Measurements from ENCODE around the gene NEURL4. TPM values are rescaled to one million over a fixed set of nuclear protein-coding genes. Genes with fewer than 3 reads are reported as not detected.
A peak's percentile ranks its signal among the peaks of the same experiment; 100 is the strongest.

The NEURL4 gene
- total and polyA plus RNA-seq, 8 donors: 6.9 to 84.0 (median 24.8) TPM

- no peak overlapping the region for H3K4me3 ChIP-seq
- peaks cover 46 to 83% (median 78%) of the 10 kb centered on the region in 4 donors for H3K36me3 ChIP-seq
- DNase-seq: peak; percentile 67 to 73
- no peaks in the 10 kb centered on the region for H3K9me3 ChIP-seq
- no peak for TF ChIP-seq EP300 (IDR thresholded peaks at IDR 0.05)
- TF ChIP-seq CTCF (IDR thresholded peaks at IDR 0.05): peak in 5 of 7 experiments; percentile 46 to 87 (median 84)
- 61 to 66% (median 62%) methylated on average over 23 to 39 of the region's 39 CpGs for WGBS, 5 donors
- H3K4me1 ChIP-seq: peaks cover 5 to 23% (median 19%) of the 10 kb centered on the region in 4 donors
- intact Hi-C loops (cut with DNase I; ENCODE audit: low total_unique reads): no loop called here
- H3K27ac ChIP-seq: no peak overlapping the region
- no peaks in the 10 kb centered on the region for H3K27me3 ChIP-seq
Measured at GRCh38 chr17:7323731-7324437, 5.3 kb downstream of the NEURL4 start.

- H3K9me3 ChIP-seq: no peaks in the 10 kb centered on the region
- TF ChIP-seq EP300 (IDR thresholded peaks at IDR 0.05) (no peak), POLR2AphosphoS5 (IDR thresholded peaks at IDR 0.05) (no peak), CTCF (IDR thresholded peaks at IDR 0.05) (no peak), POLR2A (IDR thresholded peaks at IDR 0.05) (no peak)
- H3K27ac ChIP-seq: no peak overlapping the region
- DNase-seq: no peak
- H3K4me1 ChIP-seq: peaks cover 0 to 11% (median 7%) of the 10 kb centered on the region in 4 donors
- intact Hi-C loops (cut with DNase I; ENCODE audit: low total_unique reads): no loop called here
- no peak overlapping the region for H3K4me3 ChIP-seq
- WGBS, 5 donors: 88 to 94% (median 90%) methylated on average over 17 to 22 of the region's 22 CpGs
- peaks cover 57 to 95% (median 90%) of the 10 kb centered on the region in 4 donors for H3K36me3 ChIP-seq
- H3K27me3 ChIP-seq: no peaks in the 10 kb centered on the region
Measured at GRCh38 chr17:7322520-7323194, 6.5 kb downstream of the NEURL4 start.

GRCh38 chr17:7321466-7321865 lies 7.7 kb downstream of the NEURL4 start:
- 85 to 95% (median 92%) methylated on average over 15 of the region's 15 CpGs for WGBS, 5 donors
- H3K27me3 ChIP-seq: no peaks in the 10 kb centered on the region
- no peaks in the 10 kb centered on the region for H3K9me3 ChIP-seq
- H3K4me3 ChIP-seq: no peak overlapping the region
- peaks cover 65 to 100% (median 94%) of the 10 kb centered on the region in 4 donors for H3K36me3 ChIP-seq
- no peak overlapping the region for H3K27ac ChIP-seq
- DNase-seq: no peak
- intact Hi-C loops (cut with DNase I; ENCODE audit: low total_unique reads): no loop called here
- TF ChIP-seq POLR2AphosphoS5 (IDR thresholded peaks at IDR 0.05) (no peak), CTCF (IDR thresholded peaks at IDR 0.05) (no peak), POLR2A (IDR thresholded peaks at IDR 0.05) (no peak), EP300 (IDR thresholded peaks at IDR 0.05) (no peak)
- peaks cover 0 to 8% (median 4%) of the 10 kb centered on the region in 4 donors for H3K4me1 ChIP-seq

- 85 to 93% (median 91%) methylated on average over 13 of the region's 13 CpGs for WGBS, 5 donors
- intact Hi-C loops (cut with DNase I; ENCODE audit: low total_unique reads): no loop called here
- no peak overlapping the region for H3K4me3 ChIP-seq
- no peak overlapping the region for H3K27ac ChIP-seq
- no peaks in the 10 kb centered on the region for H3K9me3 ChIP-seq
- H3K36me3 ChIP-seq: peaks cover 59 to 83% (median 72%) of the 10 kb centered on the region in 4 donors
- TF ChIP-seq CTCF (IDR thresholded peaks at IDR 0.05) (no peak), POLR2A (IDR thresholded peaks at IDR 0.05) (no peak), EP300 (IDR thresholded peaks at IDR 0.05) (no peak), POLR2AphosphoS5 (IDR thresholded peaks at IDR 0.05) (no peak)
- peaks cover 22 to 29% (median 25%) of the 10 kb centered on the region in 4 donors for H3K4me1 ChIP-seq
- DNase-seq: no peak
- H3K27me3 ChIP-seq: no peaks in the 10 kb centered on the region
Measured at GRCh38 chr17:7318121-7318860, 10.8 kb downstream of the NEURL4 start.

Measured in stomach (tissue), 9 donors.